ENCODE results near the gene TMTC1. TPM values are rescaled to one million over a fixed set of nuclear protein-coding genes. Genes with fewer than 3 reads are reported as not detected.

TMTC1 gene
- total and polyA plus RNA-seq, 2 donors (not counting 1 experiment from before 2014, with no cell fraction given) = 62.2 to 222 TPM

- no peaks in the 10 kb centered on the region for H3K79me2 ChIP-seq (ENCODE audit: control insufficient read depth, insufficient read depth, low read length)
- TF ChIP-seq EZH2 (IDR thresholded peaks at IDR 0.05; ENCODE audit: low read length, missing control alignments) (no peak), CTCF (conservative IDR thresholded peaks at IDR 0.05 in 1 of 2, IDR thresholded peaks at IDR 0.05 in 1 of 2; ENCODE audit: low read depth in 1 of 2, low read length in 2 of 2) (no peak)
- no peaks in the 10 kb centered on the region for H3K27me3 ChIP-seq (ENCODE audit: control insufficient read depth, insufficient read depth, low read length)
- no peaks in the 10 kb centered on the region for H3K9me3 ChIP-seq (ENCODE audit: control insufficient read depth, insufficient read depth, low read depth, low read length)
- DNase-seq (ENCODE audit: low read depth in 2 of 2) = no peak
- H2AFZ ChIP-seq (ENCODE audit: low read length) = no peak overlapping the region
- no peaks in the 10 kb centered on the region for H4K20me1 ChIP-seq (ENCODE audit: control insufficient read depth, extremely low read depth, insufficient read depth, low read length)
- peaks cover 5% of the 10 kb centered on the region for H3K4me1 ChIP-seq (ENCODE audit: control insufficient read depth, extremely low read depth, insufficient read depth, low read length)
- H3K4me3 ChIP-seq (replicated peaks in 1 of 4; ENCODE audit: control extremely low read depth in 1 of 4, insufficient read depth in 1 of 4, low read depth in 3 of 4, low read length in 4 of 4) = no peak overlapping the region
- peaks cover 4% of the 10 kb centered on the region for H3K36me3 ChIP-seq (ENCODE audit: control insufficient read depth, insufficient read depth, low read length)
- H3K27ac ChIP-seq (ENCODE audit: insufficient read depth, low read length) = no peak overlapping the region
- no peak overlapping the region for H3K4me2 ChIP-seq (ENCODE audit: extremely low read depth, insufficient read depth, low read length)
- H3K9ac ChIP-seq (ENCODE audit: insufficient read depth, low read length) = no peak overlapping the region
These were observed 29.2 kb downstream of the TMTC1 start for GRCh38 chr12:29754235-29755189.

DNA sequence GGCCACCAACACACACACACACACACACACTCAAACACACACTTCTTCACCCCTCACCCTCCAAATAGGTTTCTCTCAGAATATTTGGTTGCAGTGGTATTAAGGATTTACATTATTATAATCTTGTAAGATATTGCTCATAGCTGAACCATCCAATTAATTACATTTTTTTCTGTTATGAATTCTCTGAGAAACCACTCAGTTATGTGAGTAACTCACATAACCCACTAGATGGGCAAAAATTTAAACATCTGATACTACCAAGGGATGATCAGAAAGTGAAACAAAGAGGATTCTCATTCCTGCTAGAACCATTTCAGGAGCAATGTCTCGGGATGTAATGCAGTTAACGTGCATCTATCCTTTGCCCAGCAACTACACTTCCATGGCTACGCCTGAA is 31.6 kb downstream of the TMTC1 start:
- Histone ChIP-seq H3K9me3 (ENCODE audit: control insufficient read depth, insufficient read depth, low read depth, low read length) (no peaks in the 10 kb centered on the region), H3K4me1 (ENCODE audit: control insufficient read depth, extremely low read depth, insufficient read depth, low read length) (peaks cover 5% of the 10 kb centered on the region), H3K4me2 (ENCODE audit: extremely low read depth, insufficient read depth, low read length) (no peak overlapping the region), H3K27me3 (ENCODE audit: control insufficient read depth, insufficient read depth, low read length) (no peaks in the 10 kb centered on the region), H3K36me3 (ENCODE audit: control insufficient read depth, insufficient read depth, low read length) (peaks cover 1% of the 10 kb centered on the region), H3K27ac (ENCODE audit: insufficient read depth, low read length) (no peak overlapping the region), H2AFZ (ENCODE audit: low read length) (no peak overlapping the region), H3K4me3 (replicated peaks in 1 of 4; ENCODE audit: control extremely low read depth in 1 of 4, insufficient read depth in 1 of 4, low read depth in 3 of 4, low read length in 4 of 4) (peak overlapping the region in 1 of 4 experiments; percentile 27), H4K20me1 (ENCODE audit: control insufficient read depth, extremely low read depth, insufficient read depth, low read length) (no peaks in the 10 kb centered on the region), H3K79me2 (ENCODE audit: control insufficient read depth, insufficient read depth, low read length) (no peaks in the 10 kb centered on the region), H3K9ac (ENCODE audit: insufficient read depth, low read length) (no peak overlapping the region)
- peak; percentile 49 to 64 for DNase-seq (ENCODE audit: low read depth in 2 of 2)
- TF ChIP-seq CTCF (conservative IDR thresholded peaks at IDR 0.05 in 1 of 2, IDR thresholded peaks at IDR 0.05 in 1 of 2; ENCODE audit: low read depth in 1 of 2, low read length in 2 of 2) = no peak
- no peak for TF ChIP-seq EZH2 (IDR thresholded peaks at IDR 0.05; ENCODE audit: low read length, missing control alignments)

GRCh38 chr12:29751676-29752075 is 32.1 kb downstream of the TMTC1 start:
- H4K20me1 ChIP-seq (ENCODE audit: control insufficient read depth, extremely low read depth, insufficient read depth, low read length) = no peaks in the 10 kb centered on the region
- no peak for TF ChIP-seq EZH2 (IDR thresholded peaks at IDR 0.05; ENCODE audit: low read length, missing control alignments)
- no peak for TF ChIP-seq CTCF (conservative IDR thresholded peaks at IDR 0.05 in 1 of 2, IDR thresholded peaks at IDR 0.05 in 1 of 2; ENCODE audit: low read depth in 1 of 2, low read length in 2 of 2)
- peaks cover 1% of the 10 kb centered on the region for H3K36me3 ChIP-seq (ENCODE audit: control insufficient read depth, insufficient read depth, low read length)
- H3K27me3 ChIP-seq (ENCODE audit: control insufficient read depth, insufficient read depth, low read length) = no peaks in the 10 kb centered on the region
- H3K27ac ChIP-seq (ENCODE audit: insufficient read depth, low read length) = no peak overlapping the region
- peaks cover 5% of the 10 kb centered on the region for H3K4me1 ChIP-seq (ENCODE audit: control insufficient read depth, extremely low read depth, insufficient read depth, low read length)
- no peak overlapping the region for H3K9ac ChIP-seq (ENCODE audit: insufficient read depth, low read length)
- no peaks in the 10 kb centered on the region for H3K9me3 ChIP-seq (ENCODE audit: control insufficient read depth, insufficient read depth, low read depth, low read length)
- H3K79me2 ChIP-seq (ENCODE audit: control insufficient read depth, insufficient read depth, low read length) = no peaks in the 10 kb centered on the region
- H3K4me3 ChIP-seq (replicated peaks in 1 of 4; ENCODE audit: control extremely low read depth in 1 of 4, insufficient read depth in 1 of 4, low read depth in 3 of 4, low read length in 4 of 4) = no peak overlapping the region
- no peak for DNase-seq (ENCODE audit: low read depth in 2 of 2)
- H2AFZ ChIP-seq (ENCODE audit: low read length) = no peak overlapping the region
- H3K4me2 ChIP-seq (ENCODE audit: extremely low read depth, insufficient read depth, low read length) = no peak overlapping the region
